NK-92 treated with Interleukin-12 subunit alpha and Interleukin-12 subunit beta, amount 100 ng/mL, for 24 hours (cell line): ENCODE data around the gene PDE1C.

Experiments used
- DNase-seq: peaks from one replicate; lab custom pipeline; 2025; lab: John Stamatoyannopoulos, UW

PDE1C gene

GRCh38 chr7:31938650-31939049 is 131.6 kb downstream of the PDE1C start:
- no peak for DNase-seq

- DNase-seq = no peak
These were observed 132.2 kb downstream of the PDE1C start for GRCh38 chr7:31937982-31938381.

- no peak for DNase-seq
These were observed 134.8 kb downstream of the PDE1C start for GRCh38 chr7:31935124-31936054.

- no peak for DNase-seq
These were observed 135.7 kb downstream of the PDE1C start for GRCh38 chr7:31934551-31934950.

GRCh38 chr7:31933481-31933880 is 136.7 kb downstream of the PDE1C start:
- DNase-seq = no peak

GRCh38 chr7:31926991-31927584 is 143.1 kb downstream of the PDE1C start:
- no peak for DNase-seq

GRCh38 chr7:31925753-31926454 is 144.3 kb downstream of the PDE1C start:
- DNase-seq = no peak

GRCh38 chr7:31924251-31924650 is 146.0 kb downstream of the PDE1C start:
- DNase-seq = no peak

GRCh38 chr7:31922848-31923247 is 147.4 kb downstream of the PDE1C start:
- no peak for DNase-seq

- DNase-seq = no peak
These were observed 149.2 kb downstream of the PDE1C start for GRCh38 chr7:31921047-31921446.

- DNase-seq = no peak
These were observed 150.4 kb downstream of the PDE1C start for GRCh38 chr7:31919678-31920369.

- DNase-seq = no peak
These were observed 151.4 kb downstream of the PDE1C start for GRCh38 chr7:31918706-31919393.

GRCh38 chr7:31917256-31917655 is 153.0 kb downstream of the PDE1C start:
- no peak for DNase-seq

- DNase-seq = no peak
These were observed 160.0 kb downstream of the PDE1C start for GRCh38 chr7:31910191-31910590.

GRCh38 chr7:31906479-31907171 is 163.6 kb downstream of the PDE1C start:
- DNase-seq = no peak

- DNase-seq = no peak
These were observed 166.2 kb downstream of the PDE1C start for GRCh38 chr7:31903962-31904361.

GRCh38 chr7:31899356-31899927 is 170.8 kb downstream of the PDE1C start:
- DNase-seq = no peak

- DNase-seq = no peak
These were observed 173.3 kb downstream of the PDE1C start for GRCh38 chr7:31896925-31897324.

- DNase-seq = no peak
These were observed 175.9 kb downstream of the PDE1C start for GRCh38 chr7:31894308-31894707.

- DNase-seq = no peak
These were observed 176.8 kb downstream of the PDE1C start for GRCh38 chr7:31893365-31893764.
